ENCODE data around the gene LMX1A.

GRCh38 chr1:165330483-165330882 lies 26.0 kb downstream of the LMX1A start:
- no peak for TF ChIP-seq POLR2A (IDR thresholded peaks at IDR 0.05; ENCODE audit: low read length)
- no peak for TF ChIP-seq GATA1 (IDR thresholded peaks at IDR 0.05; ENCODE audit: low read depth, low read length)
